ENCODE measurements around the gene PMM2. TPM values are rescaled to one million over a fixed set of nuclear protein-coding genes. Genes with fewer than 3 reads are reported as not detected.

PMM2 gene
- total and polyA plus RNA-seq, 2 donors (not counting 3 experiments of a cell fraction or from before 2014, with no cell fraction given): 29.0 to 61.3 TPM

GRCh38 chr16:8854298-8854948 is 56.8 kb downstream of the PMM2 start:
- intact Hi-C loops (cut with micrococcal nuclease): no loop called here
- Histone ChIP-seq H2AFZ (ENCODE audit: low read depth, low read length) (no peak overlapping the region), H3K9ac (replicated peaks; ENCODE audit: extremely low read depth, insufficient read depth, low read length) (no peak overlapping the region), H3K79me2 (ENCODE audit: control insufficient read depth, insufficient read depth, low read length) (peaks cover 2% of the 10 kb centered on the region), H3K4me3 (replicated peaks in 1 of 3; ENCODE audit: insufficient read depth in 1 of 3, low read depth in 1 of 3, low read length in 3 of 3) (no peak overlapping the region), H3K36me3 (ENCODE audit: control insufficient read depth in 2 of 2, extremely low read depth in 1 of 2, insufficient read depth in 2 of 2, low read length in 2 of 2) (peaks cover 3 to 24% of the 10 kb centered on the region in 2 experiments), H3K4me1 (ENCODE audit: control insufficient read depth, extremely low read depth, insufficient read depth, low read length) (peaks cover 21% of the 10 kb centered on the region), H3K9me3 (replicated peaks; ENCODE audit: control insufficient read depth, insufficient read depth, low read length) (no peaks in the 10 kb centered on the region), H3K27ac (ENCODE audit: insufficient read depth, low read depth, low read length) (no peak overlapping the region), H3K9me1 (replicated peaks; ENCODE audit: control insufficient read depth, extremely low read depth, insufficient read depth, low read length) (no peaks in the 10 kb centered on the region), H3K27me3 (ENCODE audit: control insufficient read depth in 2 of 2, insufficient read depth in 2 of 2, low read length in 2 of 2) (no peaks in the 10 kb centered on the region), H3K4me2 (ENCODE audit: insufficient read depth, low read length) (no peak overlapping the region), H4K20me1 (replicated peaks; ENCODE audit: control insufficient read depth, extremely low read depth, insufficient read depth, low read length) (no peaks in the 10 kb centered on the region)
- TF ChIP-seq FOS (IDR thresholded peaks at IDR 0.05; ENCODE audit: borderline replicate concordance, insufficient read depth, low read length) (no peak), MAX (IDR thresholded peaks at IDR 0.05; ENCODE audit: insufficient read depth, insufficient read length) (no peak), POLR2AphosphoS5 (IDR thresholded peaks at IDR 0.05; ENCODE audit: insufficient read depth, low read depth, low read length) (peak; percentile 16), JUN (IDR thresholded peaks at IDR 0.05; ENCODE audit: borderline replicate concordance, insufficient read depth, insufficient read length, low read depth) (no peak), EZH2 (IDR thresholded peaks at IDR 0.05; ENCODE audit: borderline replicate concordance, low read depth, low read length, severe bottlenecking) (no peak)
- POLR2A ChIA-PET: no interaction called here
- FAIRE-seq (no peak), DNase-seq (ENCODE audit: low read depth, low spot score) (no peak)
- no TSS peak for BruUV-seq (replicated peaks)
- dilution Hi-C loops (cut with MboI; ENCODE audit: extremely low pct_ligation_motif_present, low sequenced_read_pairs): no loop called here
- CTCF ChIA-PET: interaction anchor here (1.1 to 2.4 kb wide), 4 partner anchors 15 to 280 kb away, joined by 3 to 13 read pairs (median 5); partner anchors contain the start of gene CARHSP1
